NB4 (cell line): ENCODE data around the gene AFF1.

ENCODE experiments used
- DNase-seq: peaks from one replicate; pipeline ENCODE4 v3.0.0; 2010; ENCODE audit warnings: low read depth
- H3K4me3 ChIP-seq: one replicate; pipeline ENCODE4 v1.5.1; 2011; ENCODE audit warnings: mild to moderate bottlenecking, low read depth, low read length, moderate library complexity
- MYC ChIP-seq: IDR thresholded peaks from 2 replicates; pipeline ENCODE4 v1.6.1; 2011; ENCODE audit warnings: low read depth, low read length
- POLR2A ChIP-seq: IDR thresholded peaks from 2 replicates; pipeline ENCODE4 v1.6.1; 2011; ENCODE audit warnings: mild to moderate bottlenecking; ENCODE audit not compliant: insufficient read length; ENCODE audit errors: extremely low read depth
- TF ChIP-seq, protein P1 (sequence below): IDR thresholded peaks from one replicate; pipeline ENCODE4 v1.5.1; 2012; ENCODE audit warnings: low read depth, low read length
- TF ChIP-seq, protein P2 (sequence below): IDR thresholded peaks from 2 replicates; pipeline ENCODE4 v1.6.1; 2011; ENCODE audit warnings: low read depth, low read length

AFF1 gene

DNA sequence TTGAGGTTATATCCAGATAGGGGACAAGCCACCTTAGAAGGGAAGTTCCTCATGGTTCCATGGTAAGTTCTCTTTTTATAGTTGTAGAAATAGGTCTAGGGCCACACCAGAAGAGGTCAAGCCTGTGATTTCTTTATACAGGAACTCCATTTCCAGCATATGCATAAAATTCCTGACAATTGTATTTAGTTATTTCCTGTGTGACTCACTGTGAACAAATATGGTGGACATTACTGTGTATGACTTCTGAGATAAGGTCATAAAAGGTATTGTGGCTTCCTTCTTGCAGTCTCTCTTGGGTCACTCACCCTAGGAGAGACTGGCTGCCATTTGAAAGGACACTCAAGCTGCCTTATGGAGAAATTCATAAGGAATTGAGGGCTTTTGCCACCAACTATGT, 40.4 kb upstream of the AFF1 start:
- no peak overlapping the region for H3K4me3 ChIP-seq
- DNase-seq = peak; percentile 22
- TF ChIP-seq, protein P1, sequence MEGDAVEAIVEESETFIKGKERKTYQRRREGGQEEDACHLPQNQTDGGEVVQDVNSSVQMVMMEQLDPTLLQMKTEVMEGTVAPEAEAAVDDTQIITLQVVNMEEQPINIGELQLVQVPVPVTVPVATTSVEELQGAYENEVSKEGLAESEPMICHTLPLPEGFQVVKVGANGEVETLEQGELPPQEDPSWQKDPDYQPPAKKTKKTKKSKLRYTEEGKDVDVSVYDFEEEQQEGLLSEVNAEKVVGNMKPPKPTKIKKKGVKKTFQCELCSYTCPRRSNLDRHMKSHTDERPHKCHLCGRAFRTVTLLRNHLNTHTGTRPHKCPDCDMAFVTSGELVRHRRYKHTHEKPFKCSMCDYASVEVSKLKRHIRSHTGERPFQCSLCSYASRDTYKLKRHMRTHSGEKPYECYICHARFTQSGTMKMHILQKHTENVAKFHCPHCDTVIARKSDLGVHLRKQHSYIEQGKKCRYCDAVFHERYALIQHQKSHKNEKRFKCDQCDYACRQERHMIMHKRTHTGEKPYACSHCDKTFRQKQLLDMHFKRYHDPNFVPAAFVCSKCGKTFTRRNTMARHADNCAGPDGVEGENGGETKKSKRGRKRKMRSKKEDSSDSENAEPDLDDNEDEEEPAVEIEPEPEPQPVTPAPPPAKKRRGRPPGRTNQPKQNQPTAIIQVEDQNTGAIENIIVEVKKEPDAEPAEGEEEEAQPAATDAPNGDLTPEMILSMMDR = no peak
- TF ChIP-seq POLR2A (no peak), MYC (no peak)
- TF ChIP-seq, protein P2, sequence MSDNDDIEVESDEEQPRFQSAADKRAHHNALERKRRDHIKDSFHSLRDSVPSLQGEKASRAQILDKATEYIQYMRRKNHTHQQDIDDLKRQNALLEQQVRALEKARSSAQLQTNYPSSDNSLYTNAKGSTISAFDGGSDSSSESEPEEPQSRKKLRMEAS = no peak

DNA sequence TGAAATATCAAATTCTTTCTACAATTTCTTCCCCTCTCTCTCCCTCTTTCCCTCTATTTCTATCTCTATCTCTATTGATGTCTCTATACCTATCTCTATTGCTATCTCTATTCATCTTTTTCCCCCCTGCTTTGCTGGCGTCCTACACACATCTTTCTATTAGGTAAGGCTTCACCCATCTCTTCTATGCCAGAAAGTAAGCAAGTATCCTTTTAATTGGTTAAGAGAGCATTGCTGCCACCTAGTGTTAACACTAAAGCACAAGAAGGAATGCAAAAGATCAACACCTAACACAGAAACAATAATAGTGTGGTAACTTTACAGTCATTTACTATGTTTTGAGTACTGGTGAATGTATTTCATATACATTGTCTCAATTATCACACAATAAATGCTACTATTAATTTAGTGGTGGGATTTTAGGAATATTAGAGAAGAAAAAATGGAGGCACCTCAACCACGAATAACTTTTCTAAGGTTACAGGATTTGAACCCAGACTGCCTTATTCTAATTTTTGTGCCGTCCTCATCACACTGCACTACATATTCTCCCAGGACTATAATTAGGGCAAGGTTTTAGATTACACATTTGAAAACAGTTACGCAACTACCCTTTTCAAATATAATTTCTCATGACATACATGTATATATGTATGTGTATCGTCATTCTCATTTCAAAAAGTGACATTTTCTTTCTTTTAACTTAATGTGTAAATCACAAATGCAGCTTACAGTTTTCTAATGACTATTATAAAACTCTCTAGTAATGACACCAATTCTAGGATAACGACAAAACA, 38.9 kb upstream of the AFF1 start:
- H3K4me3 ChIP-seq = no peak overlapping the region
- TF ChIP-seq, protein P1 = peak; percentile 54
- no peak for TF ChIP-seq POLR2A
- TF ChIP-seq, protein P2 = peak; percentile 10; the same call in 1 of the 2 replicates
- peak; percentile 75 for DNase-seq

DNA sequence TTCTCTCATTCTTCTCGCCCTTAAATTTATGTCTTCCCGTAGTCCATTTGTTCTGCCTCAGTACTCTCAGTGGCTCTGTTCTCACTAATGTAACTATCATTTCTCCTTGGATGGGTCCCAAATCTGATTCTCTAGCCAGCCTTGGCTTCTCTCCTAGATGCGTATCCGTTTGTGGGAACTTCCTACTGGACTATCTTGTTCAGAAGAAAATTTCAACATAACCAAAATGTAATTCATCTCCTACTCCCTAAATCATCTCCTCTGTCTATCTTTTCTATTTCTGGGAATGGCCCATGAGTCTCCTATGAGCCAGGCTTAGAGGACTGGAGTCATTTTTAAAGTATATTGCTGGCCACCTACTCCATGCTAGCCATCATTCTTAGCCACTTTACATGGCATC, 38.2 kb upstream of the AFF1 start:
- DNase-seq = no peak
- TF ChIP-seq, protein P1 = no peak
- TF ChIP-seq, protein P2 = no peak
- TF ChIP-seq POLR2A (no peak), MYC (no peak)
- H3K4me3 ChIP-seq = no peak overlapping the region

DNA sequence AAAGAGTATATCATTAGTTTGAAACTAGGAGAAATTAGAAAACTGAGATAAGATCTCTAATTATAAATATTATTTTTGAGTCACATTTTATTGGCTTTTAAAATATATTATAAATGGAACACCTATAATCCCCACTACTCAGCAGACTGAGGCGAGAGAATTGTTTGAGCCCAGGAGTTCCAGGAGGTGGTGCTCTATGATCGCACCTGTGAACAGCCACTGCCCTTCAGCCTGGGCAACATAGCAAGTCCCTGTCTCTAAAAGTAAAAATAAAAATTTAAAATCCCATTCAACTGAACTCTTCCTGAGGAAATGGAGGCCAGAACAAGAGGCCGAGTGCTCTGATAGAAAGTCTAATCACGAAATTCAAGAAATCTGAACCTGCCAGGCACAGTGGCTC, 36.2 kb upstream of the AFF1 start:
- peak; percentile 38 for DNase-seq
- TF ChIP-seq, protein P2 = no peak
- TF ChIP-seq, protein P1 = peak; percentile 14
- TF ChIP-seq MYC = no peak
- TF ChIP-seq POLR2A = no peak
- H3K4me3 ChIP-seq = no peak overlapping the region

DNA sequence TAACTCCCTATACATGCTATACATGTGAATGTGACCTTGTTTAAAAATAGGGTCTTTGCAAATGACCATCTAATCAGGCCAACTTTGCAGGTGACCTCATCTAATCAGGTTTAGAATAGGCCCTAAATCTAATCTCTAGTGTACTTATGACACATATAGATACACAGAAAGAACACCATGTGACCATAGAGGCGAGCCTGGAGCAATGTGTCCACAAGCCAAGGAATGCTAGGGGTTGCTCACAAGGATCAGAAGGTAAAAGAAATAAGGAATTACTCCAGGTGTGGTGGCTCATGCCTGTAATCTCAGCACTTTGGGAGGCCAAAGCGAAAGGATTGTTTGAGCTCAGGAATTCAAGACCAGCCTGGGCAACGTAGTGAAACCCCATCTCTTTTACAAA, 32.9 kb upstream of the AFF1 start:
- no peak overlapping the region for H3K4me3 ChIP-seq
- no peak for TF ChIP-seq POLR2A
- TF ChIP-seq, protein P2 = no peak
- TF ChIP-seq MYC = no peak
- TF ChIP-seq, protein P1 = no peak
- DNase-seq = no peak
